ENCODE measurements around the gene CPZ.

Gene CPZ

DNA sequence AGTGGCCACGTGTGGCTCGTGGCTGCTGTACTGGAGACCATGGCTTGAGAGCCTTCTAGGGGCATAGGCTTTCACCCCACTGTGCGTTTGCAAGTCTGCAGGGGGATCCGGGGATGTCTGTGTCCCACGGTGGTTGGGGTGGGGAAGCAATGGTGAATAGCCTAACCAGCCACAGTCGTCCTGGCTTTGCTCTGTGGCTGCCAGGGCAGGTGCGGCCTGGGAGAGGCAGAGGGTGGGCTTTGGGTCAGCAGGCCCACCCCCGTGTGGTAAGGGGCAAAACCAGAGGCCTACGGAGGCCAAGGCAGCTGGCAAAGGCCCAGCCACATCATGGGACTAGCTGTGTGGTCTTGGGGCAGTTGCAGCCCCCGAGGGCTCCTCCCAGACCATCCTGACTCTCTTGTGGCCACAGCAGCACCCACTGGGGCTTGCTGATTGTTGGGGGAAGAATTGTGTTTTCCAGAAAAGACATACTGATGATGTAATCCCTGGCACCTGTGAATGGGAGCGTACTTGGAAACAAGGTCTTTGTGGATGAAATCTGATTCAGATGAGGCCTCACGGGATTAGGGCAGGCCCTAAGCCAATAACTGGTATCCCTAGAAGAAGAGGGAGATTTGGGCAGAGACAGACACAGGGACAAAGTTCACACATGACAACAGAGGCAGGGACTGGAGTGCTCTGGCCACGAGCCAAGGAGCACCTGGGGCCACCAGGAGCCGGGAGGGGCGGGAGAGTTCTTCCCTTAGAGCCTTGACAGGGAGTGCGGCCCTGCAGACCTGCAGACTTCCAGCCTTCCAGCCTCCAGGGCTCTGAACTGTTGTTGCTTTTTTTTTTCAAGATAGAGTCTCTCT is 2.9 kb downstream of the CPZ start:
- CTCF ChIA-PET = interaction anchor here (0.6 to 4.0 kb wide), 6 partner anchors 49 to 149 kb away, joined by 3 to 19 read pairs (median 3); no protein-coding TSS in a partner anchor

More for the DNA sequence above, 2.9 kb downstream of the CPZ start:
- no peak overlapping the region for H3K27ac ChIP-seq (ENCODE audit: extremely low read depth, low read depth, low read length)
- POLR2A ChIA-PET = no interaction called here
- no peaks in the 10 kb centered on the region for H3K36me3 ChIP-seq (ENCODE audit: control insufficient read depth in 2 of 2, insufficient read depth in 1 of 2, low read length in 2 of 2)
- no peaks in the 10 kb centered on the region for H3K4me1 ChIP-seq (ENCODE audit: control insufficient read depth, insufficient read depth, low read length)
- no peaks in the 10 kb centered on the region for H3K9me3 ChIP-seq (ENCODE audit: control insufficient read depth, insufficient read depth, low read depth, low read length)
- no peak overlapping the region for H3K4me3 ChIP-seq (ENCODE audit: low read depth, low read length)
- TF ChIP-seq ZBTB17 (tag by site-specific recombination; IDR thresholded peaks at IDR 0.05) (no peak), ZSCAN16 (tag by site-specific recombination; IDR thresholded peaks at IDR 0.05) (no peak), FEZF1 (tag by site-specific recombination; IDR thresholded peaks at IDR 0.05) (peak; percentile 49; the same call in 1 of the 2 replicates), ZNF211 (tag by site-specific recombination; IDR thresholded peaks at IDR 0.05; ENCODE audit: low read depth) (no peak), ZBTB48 (tag by site-specific recombination; IDR thresholded peaks at IDR 0.05) (peak; percentile 48; the same call in 1 of the 2 replicates)
- TF ChIP-seq, protein P1, sequence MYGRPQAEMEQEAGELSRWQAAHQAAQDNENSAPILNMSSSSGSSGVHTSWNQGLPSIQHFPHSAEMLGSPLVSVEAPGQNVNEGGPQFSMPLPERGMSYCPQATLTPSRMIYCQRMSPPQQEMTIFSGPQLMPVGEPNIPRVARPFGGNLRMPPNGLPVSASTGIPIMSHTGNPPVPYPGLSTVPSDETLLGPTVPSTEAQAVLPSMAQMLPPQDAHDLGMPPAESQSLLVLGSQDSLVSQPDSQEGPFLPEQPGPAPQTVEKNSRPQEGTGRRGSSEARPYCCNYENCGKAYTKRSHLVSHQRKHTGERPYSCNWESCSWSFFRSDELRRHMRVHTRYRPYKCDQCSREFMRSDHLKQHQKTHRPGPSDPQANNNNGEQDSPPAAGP (tag by site-specific recombination; IDR thresholded peaks at IDR 0.05) = peak; percentile 68
- TF ChIP-seq, protein P2, sequence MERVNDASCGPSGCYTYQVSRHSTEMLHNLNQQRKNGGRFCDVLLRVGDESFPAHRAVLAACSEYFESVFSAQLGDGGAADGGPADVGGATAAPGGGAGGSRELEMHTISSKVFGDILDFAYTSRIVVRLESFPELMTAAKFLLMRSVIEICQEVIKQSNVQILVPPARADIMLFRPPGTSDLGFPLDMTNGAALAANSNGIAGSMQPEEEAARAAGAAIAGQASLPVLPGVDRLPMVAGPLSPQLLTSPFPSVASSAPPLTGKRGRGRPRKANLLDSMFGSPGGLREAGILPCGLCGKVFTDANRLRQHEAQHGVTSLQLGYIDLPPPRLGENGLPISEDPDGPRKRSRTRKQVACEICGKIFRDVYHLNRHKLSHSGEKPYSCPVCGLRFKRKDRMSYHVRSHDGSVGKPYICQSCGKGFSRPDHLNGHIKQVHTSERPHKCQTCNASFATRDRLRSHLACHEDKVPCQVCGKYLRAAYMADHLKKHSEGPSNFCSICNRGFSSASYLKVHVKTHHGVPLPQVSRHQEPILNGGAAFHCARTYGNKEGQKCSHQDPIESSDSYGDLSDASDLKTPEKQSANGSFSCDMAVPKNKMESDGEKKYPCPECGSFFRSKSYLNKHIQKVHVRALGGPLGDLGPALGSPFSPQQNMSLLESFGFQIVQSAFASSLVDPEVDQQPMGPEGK (tag by site-specific recombination; IDR thresholded peaks at IDR 0.05) = 0 out of 2 replicates have a peak, but pooled peaks have one; percentile 19
- TF ChIP-seq, protein P3, sequence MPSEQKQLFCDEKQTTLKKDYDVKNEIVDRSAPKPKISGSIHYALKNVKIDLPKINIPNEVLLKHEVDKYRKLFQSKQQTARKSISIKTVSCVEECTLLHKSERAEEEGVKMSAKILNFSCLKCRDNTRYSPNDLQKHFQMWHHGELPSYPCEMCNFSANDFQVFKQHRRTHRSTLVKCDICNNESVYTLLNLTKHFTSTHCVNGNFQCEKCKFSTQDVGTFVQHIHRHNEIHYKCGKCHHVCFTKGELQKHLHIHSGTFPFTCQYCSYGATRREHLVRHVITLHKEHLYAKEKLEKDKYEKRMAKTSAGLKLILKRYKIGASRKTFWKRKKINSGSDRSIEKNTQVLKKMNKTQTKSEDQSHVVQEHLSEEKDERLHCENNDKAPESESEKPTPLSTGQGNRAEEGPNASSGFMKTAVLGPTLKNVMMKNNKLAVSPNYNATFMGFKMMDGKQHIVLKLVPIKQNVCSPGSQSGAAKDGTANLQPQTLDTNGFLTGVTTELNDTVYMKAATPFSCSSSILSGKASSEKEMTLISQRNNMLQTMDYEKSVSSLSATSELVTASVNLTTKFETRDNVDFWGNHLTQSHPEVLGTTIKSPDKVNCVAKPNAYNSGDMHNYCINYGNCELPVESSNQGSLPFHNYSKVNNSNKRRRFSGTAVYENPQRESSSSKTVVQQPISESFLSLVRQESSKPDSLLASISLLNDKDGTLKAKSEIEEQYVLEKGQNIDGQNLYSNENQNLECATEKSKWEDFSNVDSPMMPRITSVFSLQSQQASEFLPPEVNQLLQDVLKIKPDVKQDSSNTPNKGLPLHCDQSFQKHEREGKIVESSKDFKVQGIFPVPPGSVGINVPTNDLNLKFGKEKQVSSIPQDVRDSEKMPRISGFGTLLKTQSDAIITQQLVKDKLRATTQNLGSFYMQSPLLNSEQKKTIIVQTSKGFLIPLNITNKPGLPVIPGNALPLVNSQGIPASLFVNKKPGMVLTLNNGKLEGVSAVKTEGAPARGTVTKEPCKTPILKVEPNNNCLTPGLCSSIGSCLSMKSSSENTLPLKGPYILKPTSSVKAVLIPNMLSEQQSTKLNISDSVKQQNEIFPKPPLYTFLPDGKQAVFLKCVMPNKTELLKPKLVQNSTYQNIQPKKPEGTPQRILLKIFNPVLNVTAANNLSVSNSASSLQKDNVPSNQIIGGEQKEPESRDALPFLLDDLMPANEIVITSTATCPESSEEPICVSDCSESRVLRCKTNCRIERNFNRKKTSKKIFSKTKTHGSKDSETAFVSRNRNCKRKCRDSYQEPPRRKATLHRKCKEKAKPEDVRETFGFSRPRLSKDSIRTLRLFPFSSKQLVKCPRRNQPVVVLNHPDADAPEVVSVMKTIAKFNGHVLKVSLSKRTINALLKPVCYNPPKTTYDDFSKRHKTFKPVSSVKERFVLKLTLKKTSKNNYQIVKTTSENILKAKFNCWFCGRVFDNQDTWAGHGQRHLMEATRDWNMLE (tag by site-specific recombination; conservative IDR thresholded peaks at IDR 0.05; ENCODE audit: low read depth) = no peak
- TF ChIP-seq, protein P4, sequence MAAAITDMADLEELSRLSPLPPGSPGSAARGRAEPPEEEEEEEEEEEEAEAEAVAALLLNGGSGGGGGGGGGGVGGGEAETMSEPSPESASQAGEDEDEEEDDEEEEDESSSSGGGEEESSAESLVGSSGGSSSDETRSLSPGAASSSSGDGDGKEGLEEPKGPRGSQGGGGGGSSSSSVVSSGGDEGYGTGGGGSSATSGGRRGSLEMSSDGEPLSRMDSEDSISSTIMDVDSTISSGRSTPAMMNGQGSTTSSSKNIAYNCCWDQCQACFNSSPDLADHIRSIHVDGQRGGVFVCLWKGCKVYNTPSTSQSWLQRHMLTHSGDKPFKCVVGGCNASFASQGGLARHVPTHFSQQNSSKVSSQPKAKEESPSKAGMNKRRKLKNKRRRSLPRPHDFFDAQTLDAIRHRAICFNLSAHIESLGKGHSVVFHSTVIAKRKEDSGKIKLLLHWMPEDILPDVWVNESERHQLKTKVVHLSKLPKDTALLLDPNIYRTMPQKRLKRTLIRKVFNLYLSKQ (tag by site-specific recombination; IDR thresholded peaks at IDR 0.05; ENCODE audit: borderline replicate concordance) = no peak
- TF ChIP-seq, protein P5, sequence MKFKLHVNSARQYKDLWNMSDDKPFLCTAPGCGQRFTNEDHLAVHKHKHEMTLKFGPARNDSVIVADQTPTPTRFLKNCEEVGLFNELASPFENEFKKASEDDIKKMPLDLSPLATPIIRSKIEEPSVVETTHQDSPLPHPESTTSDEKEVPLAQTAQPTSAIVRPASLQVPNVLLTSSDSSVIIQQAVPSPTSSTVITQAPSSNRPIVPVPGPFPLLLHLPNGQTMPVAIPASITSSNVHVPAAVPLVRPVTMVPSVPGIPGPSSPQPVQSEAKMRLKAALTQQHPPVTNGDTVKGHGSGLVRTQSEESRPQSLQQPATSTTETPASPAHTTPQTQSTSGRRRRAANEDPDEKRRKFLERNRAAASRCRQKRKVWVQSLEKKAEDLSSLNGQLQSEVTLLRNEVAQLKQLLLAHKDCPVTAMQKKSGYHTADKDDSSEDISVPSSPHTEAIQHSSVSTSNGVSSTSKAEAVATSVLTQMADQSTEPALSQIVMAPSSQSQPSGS (tag by site-specific recombination; IDR thresholded peaks at IDR 0.05; ENCODE audit: low read depth) = peak; percentile 8; the same call in 1 of the 2 replicates
- TF ChIP-seq, protein P6, sequence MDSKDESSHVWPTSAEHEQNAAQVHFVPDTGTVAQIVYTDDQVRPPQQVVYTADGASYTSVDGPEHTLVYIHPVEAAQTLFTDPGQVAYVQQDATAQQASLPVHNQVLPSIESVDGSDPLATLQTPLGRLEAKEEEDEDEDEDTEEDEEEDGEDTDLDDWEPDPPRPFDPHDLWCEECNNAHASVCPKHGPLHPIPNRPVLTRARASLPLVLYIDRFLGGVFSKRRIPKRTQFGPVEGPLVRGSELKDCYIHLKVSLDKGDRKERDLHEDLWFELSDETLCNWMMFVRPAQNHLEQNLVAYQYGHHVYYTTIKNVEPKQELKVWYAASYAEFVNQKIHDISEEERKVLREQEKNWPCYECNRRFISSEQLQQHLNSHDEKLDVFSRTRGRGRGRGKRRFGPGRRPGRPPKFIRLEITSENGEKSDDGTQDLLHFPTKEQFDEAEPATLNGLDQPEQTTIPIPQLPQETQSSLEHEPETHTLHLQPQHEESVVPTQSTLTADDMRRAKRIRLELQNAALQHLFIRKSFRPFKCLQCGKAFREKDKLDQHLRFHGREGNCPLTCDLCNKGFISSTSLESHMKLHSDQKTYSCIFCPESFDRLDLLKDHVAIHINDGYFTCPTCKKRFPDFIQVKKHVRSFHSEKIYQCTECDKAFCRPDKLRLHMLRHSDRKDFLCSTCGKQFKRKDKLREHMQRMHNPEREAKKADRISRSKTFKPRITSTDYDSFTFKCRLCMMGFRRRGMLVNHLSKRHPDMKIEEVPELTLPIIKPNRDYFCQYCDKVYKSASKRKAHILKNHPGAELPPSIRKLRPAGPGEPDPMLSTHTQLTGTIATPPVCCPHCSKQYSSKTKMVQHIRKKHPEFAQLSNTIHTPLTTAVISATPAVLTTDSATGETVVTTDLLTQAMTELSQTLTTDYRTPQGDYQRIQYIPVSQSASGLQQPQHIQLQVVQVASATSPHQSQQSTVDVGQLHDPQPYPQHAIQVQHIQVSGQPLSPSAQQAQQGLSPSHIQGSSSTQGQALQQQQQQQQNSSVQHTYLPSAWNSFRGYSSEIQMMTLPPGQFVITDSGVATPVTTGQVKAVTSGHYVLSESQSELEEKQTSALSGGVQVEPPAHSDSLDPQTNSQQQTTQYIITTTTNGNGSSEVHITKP (tag by site-specific recombination; IDR thresholded peaks at IDR 0.05) = 0 out of 2 replicates have a peak, but pooled peaks have one; percentile 19

Data from HEK293 (cell line).